NCI-H2196 (cell line): Measurements from ENCODE around the gene PCDHGA2.
"Not testable (repeated sequence)": the region's sequence is repeated elsewhere in the genome, so short reads cannot be mapped to it uniquely, and the experiment has no call there.

Source experiments
- DNase-seq: peaks from one replicate; lab custom pipeline; 2025; ENCODE audit not compliant: unreplicated experiment; lab: John Stamatoyannopoulos, UW

PCDHGA2 gene

GRCh38 chr5:141382469-141383294 is 44.1 kb downstream of the PCDHGA2 start, which contains the start of gene PCDHGA7:
Gene PCDHGA7, plus strand, starts transcription at chr5:141382742. Its CDS starts 158 bp downstream, at chr5:141382900.
- no peak for DNase-seq

- DNase-seq, result no peak
Observed at GRCh38 chr5:141383345-141383744, 44.8 kb downstream of the PCDHGA2 start.

GRCh38 chr5:141384471-141385267 is 46.1 kb downstream of the PCDHGA2 start:
- DNase-seq, result no peak

- DNase-seq, result not testable (repeated sequence)
Observed at GRCh38 chr5:141387557-141388311, 49.2 kb downstream of the PCDHGA2 start, which contains the start of gene PCDHGB4. Gene PCDHGB4, plus strand, starts transcription at chr5:141387698. Its CDS starts 187 bp downstream, at chr5:141387885.

- no peak for DNase-seq
Observed at GRCh38 chr5:141388661-141389060, 50.1 kb downstream of the PCDHGA2 start.

GRCh38 chr5:141389153-141390042 is 50.8 kb downstream of the PCDHGA2 start:
- no peak for DNase-seq

GRCh38 chr5:141392429-141393198 is 54.1 kb downstream of the PCDHGA2 start, which contains the start of gene PCDHGA8:
Gene PCDHGA8, plus strand, starts transcription at chr5:141392633. Its CDS starts 181 bp downstream, at chr5:141392814.
- no peak for DNase-seq
